Endothelial cell (in vitro differentiated cells): ENCODE results near the gene AVL9. TPM values are rescaled to one million over a fixed set of nuclear protein-coding genes. Genes with fewer than 3 reads are reported as not detected.

ENCODE experiments used
- DNase-seq: peaks from one replicate; pipeline ENCODE4 v3.0.0; 2021; ENCODE audit warnings: low spot score
- H3K27ac Mint-ChIP-seq: one replicate; pipeline ENCODE4 v1.8.0; 2021; ENCODE audit warnings: mixed read lengths, inconsistent platforms; ENCODE audit not compliant: unreplicated experiment
- H3K27me3 Mint-ChIP-seq: one replicate; pipeline ENCODE4 v1.8.0; 2021; ENCODE audit warnings: mild to moderate bottlenecking, moderate library complexity, mixed read lengths, inconsistent platforms; ENCODE audit not compliant: unreplicated experiment
- H3K36me3 Mint-ChIP-seq: one replicate; pipeline ENCODE4 v1.8.0; 2021; ENCODE audit warnings: mild to moderate bottlenecking, low read depth, mixed read lengths, inconsistent platforms; ENCODE audit not compliant: unreplicated experiment
- H3K4me1 Mint-ChIP-seq: one replicate; pipeline ENCODE4 v1.8.0; 2021; ENCODE audit warnings: mild to moderate bottlenecking, mixed read lengths, inconsistent platforms; ENCODE audit not compliant: unreplicated experiment
- H3K4me3 Mint-ChIP-seq: one replicate; pipeline ENCODE4 v1.8.0; 2021; ENCODE audit warnings: mild to moderate bottlenecking, mixed read lengths, inconsistent platforms; ENCODE audit not compliant: unreplicated experiment
- H3K9me3 Mint-ChIP-seq: one replicate; pipeline ENCODE4 v1.8.0; 2021; ENCODE audit warnings: mixed read lengths, inconsistent platforms; ENCODE audit not compliant: unreplicated experiment
- CTCF ChIP-seq: fragments of 200-600 bp; sonication (generic); IDR thresholded peaks from one replicate; pipeline ENCODE4 v1.5.0; 2021; ENCODE audit warnings: antibody characterized with exemption; ENCODE audit not compliant: unreplicated experiment
- total RNA-seq: library from RNA; stranded (reverse); fragmentation: NEBNext Ultra II Directional; extraction: Animal tissue kit (Norgen Biotek cat#: 25700); gene quantifications from one replicate; pipeline ENCODE4 v1.2.1, GENCODE V29; 2021; ENCODE audit not compliant: unreplicated experiment

AVL9 gene
- total RNA-seq, 1 donor from 2014 or later, result 43.7 TPM

DNA sequence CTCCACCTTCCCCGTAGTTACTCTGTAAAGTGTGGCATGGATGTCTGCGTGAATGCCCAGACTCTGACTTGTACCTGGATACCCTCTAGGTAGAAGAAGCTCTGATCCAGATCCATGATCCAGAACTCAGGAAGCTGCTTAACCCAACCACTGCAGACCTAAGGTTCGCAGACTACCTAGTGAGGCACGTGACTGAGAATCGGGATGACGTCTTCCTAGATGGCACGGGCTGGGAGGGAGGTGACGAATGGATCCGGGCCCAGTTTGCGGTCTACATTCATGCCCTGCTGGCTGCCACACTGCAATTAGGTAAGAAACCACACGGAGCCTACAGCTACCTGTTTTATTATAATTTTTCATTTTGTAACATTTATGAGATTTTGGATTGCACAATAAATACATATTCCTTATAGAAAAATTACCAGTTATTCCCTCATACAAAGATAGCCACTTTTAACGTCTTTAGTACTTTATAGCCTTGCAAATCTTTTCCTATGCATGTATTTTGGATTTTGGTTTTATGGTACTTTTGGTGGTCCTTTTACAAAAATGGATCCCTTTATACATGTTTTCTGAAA lies 77.9 kb downstream of the AVL9 start:
- TF ChIP-seq CTCF, result no peak

DNA sequence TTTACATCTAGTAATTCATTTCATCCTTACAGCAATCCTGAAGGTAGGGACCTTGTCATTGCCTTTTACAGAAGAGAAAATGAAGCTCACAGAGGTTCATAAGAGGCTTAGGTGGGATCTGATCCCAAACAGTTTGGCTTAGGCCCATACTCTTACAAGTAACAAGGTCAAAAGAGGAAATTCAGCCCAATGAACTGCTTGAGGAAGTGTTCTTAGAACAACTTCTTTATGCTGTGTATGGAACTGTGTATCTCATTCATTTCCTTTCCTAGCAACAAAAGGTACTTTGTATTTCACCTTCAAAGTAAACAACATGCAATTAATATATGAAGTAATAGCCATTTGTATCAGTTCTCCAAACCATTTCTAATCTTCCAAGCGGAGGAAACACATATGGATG lies 79.3 kb downstream of the AVL9 start:
- Mint-ChIP-seq H3K9me3 (no peaks in the 10 kb centered on the region), H3K27ac (no peak overlapping the region), H3K27me3 (no peaks in the 10 kb centered on the region), H3K4me1 (peaks cover 3% of the 10 kb centered on the region), H3K4me3 (no peak overlapping the region), H3K36me3 (peaks cover 11% of the 10 kb centered on the region)
- no peak for TF ChIP-seq CTCF
- DNase-seq, result no peak

More for the DNA sequence above, 77.9 kb downstream of the AVL9 start:
- Mint-ChIP-seq H3K4me3 (no peak overlapping the region), H3K27me3 (no peaks in the 10 kb centered on the region), H3K4me1 (peaks cover 3% of the 10 kb centered on the region), H3K9me3 (no peaks in the 10 kb centered on the region), H3K36me3 (peaks cover 11% of the 10 kb centered on the region), H3K27ac (no peak overlapping the region)
- no peak for DNase-seq

DNA sequence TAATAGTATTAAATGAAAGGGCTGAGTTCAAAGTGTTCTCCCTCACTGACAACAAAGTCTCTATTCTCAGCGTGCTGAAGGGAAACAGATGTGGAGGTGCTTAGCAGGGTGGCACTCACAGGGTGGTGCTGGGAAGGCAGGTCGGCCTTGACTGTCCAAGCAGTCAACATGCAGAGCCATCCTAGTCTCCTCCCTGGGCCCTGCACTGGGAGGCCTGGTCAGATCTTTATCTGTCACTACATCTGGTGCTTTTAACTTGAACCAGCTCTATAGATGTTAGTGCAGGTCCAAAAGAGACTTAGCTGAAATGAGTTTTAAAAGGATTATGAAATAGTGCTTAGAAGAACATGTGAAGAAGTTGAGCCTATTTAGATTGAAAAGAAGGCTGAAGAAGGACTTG lies 82.1 kb downstream of the AVL9 start:
- H3K36me3 Mint-ChIP-seq, result peaks cover 21% of the 10 kb centered on the region
- H3K9me3 Mint-ChIP-seq, result no peaks in the 10 kb centered on the region
- H3K4me1 Mint-ChIP-seq, result peaks cover 3% of the 10 kb centered on the region
- no peak overlapping the region for H3K4me3 Mint-ChIP-seq
- H3K27me3 Mint-ChIP-seq, result no peaks in the 10 kb centered on the region
- no peak overlapping the region for H3K27ac Mint-ChIP-seq
- no peak for DNase-seq
- no peak for TF ChIP-seq CTCF

- H3K4me3 Mint-ChIP-seq, result no peak overlapping the region
- H3K36me3 Mint-ChIP-seq, result peaks cover 32% of the 10 kb centered on the region
- H3K27ac Mint-ChIP-seq, result no peak overlapping the region
- no peaks in the 10 kb centered on the region for H3K4me1 Mint-ChIP-seq
- no peaks in the 10 kb centered on the region for H3K9me3 Mint-ChIP-seq
- no peak for DNase-seq
- H3K27me3 Mint-ChIP-seq, result no peaks in the 10 kb centered on the region
- TF ChIP-seq CTCF, result no peak
These were observed 84.5 kb downstream of the AVL9 start for GRCh38 chr7:32579776-32580175.

GRCh38 chr7:32580646-32581045 lies 85.4 kb downstream of the AVL9 start:
- H3K36me3 Mint-ChIP-seq, result peaks cover 32% of the 10 kb centered on the region
- DNase-seq, result no peak
- no peaks in the 10 kb centered on the region for H3K27me3 Mint-ChIP-seq
- TF ChIP-seq CTCF, result no peak
- H3K27ac Mint-ChIP-seq, result no peak overlapping the region
- no peaks in the 10 kb centered on the region for H3K9me3 Mint-ChIP-seq
- H3K4me1 Mint-ChIP-seq, result peaks cover 1% of the 10 kb centered on the region
- H3K4me3 Mint-ChIP-seq, result no peak overlapping the region
